Measurements from ENCODE around the gene VAMP8.

DNA sequence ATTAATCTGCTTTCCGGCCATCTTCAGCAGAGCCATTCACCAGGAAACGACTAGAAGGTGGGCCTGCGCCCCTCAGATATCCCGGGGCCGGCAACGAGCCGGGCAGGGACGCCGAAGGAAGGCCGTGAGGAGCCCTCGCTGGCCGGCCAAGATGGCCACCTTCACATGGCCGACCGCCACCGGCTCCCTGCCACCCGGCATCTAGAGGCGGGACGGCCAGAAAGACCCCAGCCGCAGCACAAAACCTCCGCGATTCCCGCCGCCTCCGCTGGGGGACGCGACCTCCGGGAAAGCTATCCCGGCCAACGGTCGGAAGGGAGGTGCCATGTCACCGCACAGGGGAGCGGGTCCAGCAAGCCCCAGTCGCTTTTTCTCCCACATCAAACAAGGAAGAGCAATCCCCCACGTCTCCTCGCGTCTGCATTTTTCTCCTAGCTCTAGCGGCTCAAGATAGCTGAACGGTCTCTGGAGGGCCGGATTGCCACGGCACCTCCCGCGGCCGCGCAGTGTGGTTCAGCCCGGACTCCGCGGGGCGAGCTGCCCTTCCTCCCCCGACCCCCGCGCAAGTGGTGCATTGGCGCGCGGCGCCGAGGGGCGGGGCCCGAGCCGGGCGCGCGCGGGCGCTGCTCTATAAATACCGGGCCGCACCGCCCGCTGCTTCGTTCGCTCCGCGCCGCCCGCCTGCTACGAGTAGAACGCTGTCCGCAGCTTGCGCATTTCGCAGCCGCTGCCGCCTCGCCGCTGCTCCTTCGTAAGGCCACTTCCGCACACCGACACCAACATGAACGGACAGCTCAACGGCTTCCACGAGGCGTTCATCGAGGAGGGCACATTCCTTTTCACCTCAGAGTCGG, 38.7 kb upstream of the VAMP8 start, which contains the start of gene MAT2A:
- TF ChIP-seq, protein P1, sequence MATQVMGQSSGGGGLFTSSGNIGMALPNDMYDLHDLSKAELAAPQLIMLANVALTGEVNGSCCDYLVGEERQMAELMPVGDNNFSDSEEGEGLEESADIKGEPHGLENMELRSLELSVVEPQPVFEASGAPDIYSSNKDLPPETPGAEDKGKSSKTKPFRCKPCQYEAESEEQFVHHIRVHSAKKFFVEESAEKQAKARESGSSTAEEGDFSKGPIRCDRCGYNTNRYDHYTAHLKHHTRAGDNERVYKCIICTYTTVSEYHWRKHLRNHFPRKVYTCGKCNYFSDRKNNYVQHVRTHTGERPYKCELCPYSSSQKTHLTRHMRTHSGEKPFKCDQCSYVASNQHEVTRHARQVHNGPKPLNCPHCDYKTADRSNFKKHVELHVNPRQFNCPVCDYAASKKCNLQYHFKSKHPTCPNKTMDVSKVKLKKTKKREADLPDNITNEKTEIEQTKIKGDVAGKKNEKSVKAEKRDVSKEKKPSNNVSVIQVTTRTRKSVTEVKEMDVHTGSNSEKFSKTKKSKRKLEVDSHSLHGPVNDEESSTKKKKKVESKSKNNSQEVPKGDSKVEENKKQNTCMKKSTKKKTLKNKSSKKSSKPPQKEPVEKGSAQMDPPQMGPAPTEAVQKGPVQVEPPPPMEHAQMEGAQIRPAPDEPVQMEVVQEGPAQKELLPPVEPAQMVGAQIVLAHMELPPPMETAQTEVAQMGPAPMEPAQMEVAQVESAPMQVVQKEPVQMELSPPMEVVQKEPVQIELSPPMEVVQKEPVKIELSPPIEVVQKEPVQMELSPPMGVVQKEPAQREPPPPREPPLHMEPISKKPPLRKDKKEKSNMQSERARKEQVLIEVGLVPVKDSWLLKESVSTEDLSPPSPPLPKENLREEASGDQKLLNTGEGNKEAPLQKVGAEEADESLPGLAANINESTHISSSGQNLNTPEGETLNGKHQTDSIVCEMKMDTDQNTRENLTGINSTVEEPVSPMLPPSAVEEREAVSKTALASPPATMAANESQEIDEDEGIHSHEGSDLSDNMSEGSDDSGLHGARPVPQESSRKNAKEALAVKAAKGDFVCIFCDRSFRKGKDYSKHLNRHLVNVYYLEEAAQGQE (IDR thresholded peaks at IDR 0.05; ENCODE audit: insufficient read depth in 1 of 2, low read depth in 2 of 2, low read length in 2 of 2), result peak in 1 of 2 experiments; percentile 31; a peak in 1 of 4 replicates
- peak; percentile 30 for TF ChIP-seq TAF1 (IDR thresholded peaks at IDR 0.05; ENCODE audit: borderline replicate concordance, insufficient read depth, low read length)
- peak; percentile 98 for TF ChIP-seq POLR2AphosphoS5 (IDR thresholded peaks at IDR 0.05; ENCODE audit: low read depth, low read length)
- peak; percentile 69; the same call in 1 of the 2 replicates for TF ChIP-seq SIN3A (IDR thresholded peaks at IDR 0.05; ENCODE audit: borderline replicate concordance, insufficient read depth, low read length)
- no peak for TF ChIP-seq FOXP2 (optimal IDR thresholded peaks at IDR 0.05; ENCODE audit: borderline replicate concordance, extremely low read depth, extremely low read length, insufficient read depth)

Data from PFSK-1 (cell line).